ENCODE data around the gene RIC8B.

GRCh38 chr12:106897981-106898901 lies 123.8 kb downstream of the RIC8B start:
- TF ChIP-seq MAFK (IDR thresholded peaks at IDR 0.05; ENCODE audit: low read depth, low read length) (no peak), TAF7 (optimal IDR thresholded peaks at IDR 0.05; ENCODE audit: borderline replicate concordance, low read depth, low read length) (no peak), CTCF (IDR thresholded peaks at IDR 0.05; ENCODE audit: control extremely low read depth in 1 of 3, insufficient read depth in 1 of 3, low read depth in 1 of 3, low read length in 3 of 3) (no peak), RAD21 (IDR thresholded peaks at IDR 0.05 in 1 of 2, conservative IDR thresholded peaks at IDR 0.05 in 1 of 2; ENCODE audit: low read depth in 2 of 2, low read length in 2 of 2) (no peak), SIN3A (conservative IDR thresholded peaks at IDR 0.05 in 1 of 2, IDR thresholded peaks at IDR 0.05 in 1 of 2; ENCODE audit: low read depth in 1 of 2, low read length in 2 of 2) (no peak), CREB1 (IDR thresholded peaks at IDR 0.05) (no peak), HDAC2 (IDR thresholded peaks at IDR 0.05; ENCODE audit: borderline replicate concordance in 1 of 2, low read depth in 2 of 2, low read length in 2 of 2) (no peak), FOSL1 (IDR thresholded peaks at IDR 0.05; ENCODE audit: insufficient read depth, low read depth, low read length) (no peak), POLR2A (IDR thresholded peaks at IDR 0.05; ENCODE audit: control extremely low read depth in 1 of 2, low read depth in 2 of 2, low read length in 2 of 2) (no peak), JUND (IDR thresholded peaks at IDR 0.05; ENCODE audit: low read length) (no peak), EZH2 (IDR thresholded peaks at IDR 0.05; ENCODE audit: low read depth, low read length, severe bottlenecking) (no peak), POLR2AphosphoS5 (IDR thresholded peaks at IDR 0.05; ENCODE audit: low read depth, low read length) (no peak)
- TF ChIP-seq, protein P1, sequence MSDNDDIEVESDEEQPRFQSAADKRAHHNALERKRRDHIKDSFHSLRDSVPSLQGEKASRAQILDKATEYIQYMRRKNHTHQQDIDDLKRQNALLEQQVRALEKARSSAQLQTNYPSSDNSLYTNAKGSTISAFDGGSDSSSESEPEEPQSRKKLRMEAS (IDR thresholded peaks at IDR 0.05) = no peak
